H1 (cell line): ENCODE results near the gene ARHGAP10.

Experiments used
- CBX8 ChIP-seq: fragments of 300-800, 300-1000 bp; sonication (generic); IDR thresholded peaks from 2 replicates; pipeline ENCODE4 v1.7.1; 2016; ENCODE audit warnings: low read depth, low read length, borderline replicate concordance
- FOSL1 ChIP-seq: IDR thresholded peaks from 2 replicates; pipeline ENCODE4 v1.6.1; 2011; ENCODE audit warnings: mild to moderate bottlenecking, low read depth, low read length, moderate library complexity; ENCODE audit not compliant: insufficient read depth
- POLR2AphosphoS5 ChIP-seq: IDR thresholded peaks from 2 replicates; pipeline ENCODE4 v1.6.1; 2011; ENCODE audit warnings: low read depth, low read length
- RBBP5 ChIP-seq: IDR thresholded peaks from 2 replicates; pipeline ENCODE4 v1.7.1; 2012; ENCODE audit warnings: low read depth, mild to moderate bottlenecking, inconsistent platforms, low read length, moderate library complexity, borderline replicate concordance
- RNF2 ChIP-seq: fragments of 200-900, 300-1000 bp; sonication (generic); IDR thresholded peaks from 2 replicates; pipeline ENCODE4 v1.7.1; 2016; ENCODE audit warnings: borderline replicate concordance, low read depth, mild to moderate bottlenecking, antibody characterized with exemption, low read length; ENCODE audit not compliant: poor library complexity, severe bottlenecking; ENCODE audit errors: missing control alignments
- SIN3A ChIP-seq, 2 experiments: IDR thresholded peaks in 1 of 2; conservative IDR thresholded peaks in 1 of 2; 2 replicates each; pipeline ENCODE4 v1.6.1; 2011 to 2012; ENCODE audit warnings: low read length in 2 of 2, improper control_type of control experiment in 1 of 2, low read depth in 1 of 2, mild to moderate bottlenecking in 1 of 2
- SP1 ChIP-seq: IDR thresholded peaks from 2 replicates; pipeline ENCODE4 v1.6.1; 2011; ENCODE audit warnings: low read depth, low read length
- SRF ChIP-seq: IDR thresholded peaks from 2 replicates; pipeline ENCODE4 v1.6.1; 2011; ENCODE audit warnings: mild to moderate bottlenecking, low read depth, low read length, moderate library complexity
- TEAD4 ChIP-seq: IDR thresholded peaks from 2 replicates; pipeline ENCODE4 v1.6.1; 2012; ENCODE audit warnings: low read depth, low read length, inconsistent platforms, mixed read lengths
- TF ChIP-seq, protein P1 (sequence below): IDR thresholded peaks from 2 replicates; pipeline ENCODE4 v1.6.1; 2012; ENCODE audit warnings: inconsistent platforms
- TF ChIP-seq, protein P2 (sequence below): IDR thresholded peaks from 2 replicates; pipeline ENCODE4 v1.6.1; 2011; ENCODE audit warnings: low read depth, mild to moderate bottlenecking, low read length; ENCODE audit not compliant: insufficient read depth
- TF ChIP-seq, protein P3 (sequence below), 3 experiments: IDR thresholded peaks; 1 replicate in 2 of 3; 2 replicates in 1 of 3; pipeline versions ENCODE4 v1.5.1 to v1.6.1; 2011; ENCODE audit warnings: low read length in 3 of 3, mild to moderate bottlenecking in 3 of 3, inconsistent platforms in 2 of 3, low read depth in 1 of 3, moderate library complexity in 1 of 3; ENCODE audit not compliant: insufficient read depth in 1 of 3; ENCODE audit errors: control extremely low read depth in 1 of 3

DNA sequence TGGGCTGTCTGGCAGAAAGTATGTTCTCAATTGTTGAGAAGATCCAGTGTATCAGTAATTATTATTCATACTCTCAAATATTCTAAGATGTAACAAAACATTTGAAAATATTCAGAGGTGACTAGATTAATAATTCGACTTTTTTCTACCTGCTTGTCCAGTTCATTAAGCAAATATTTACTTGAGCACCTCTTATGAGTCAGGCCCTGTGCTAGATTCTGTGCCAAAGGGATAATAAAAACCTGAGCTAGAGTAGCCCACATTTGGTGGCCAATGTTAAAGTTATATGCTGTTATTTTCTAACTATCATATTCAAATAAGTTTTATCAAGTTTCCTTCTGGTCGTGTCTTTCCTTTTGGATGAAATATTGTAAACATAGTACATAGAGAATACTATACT is 58.5 kb downstream of the ARHGAP10 start:
- no peak for TF ChIP-seq CBX8
- TF ChIP-seq SRF, result no peak
- TF ChIP-seq SIN3A (conservative IDR thresholded peaks at IDR 0.05 in 1 of 2, IDR thresholded peaks at IDR 0.05 in 1 of 2; ENCODE audit: low read depth in 1 of 2, low read length in 2 of 2), result no peak
- TF ChIP-seq, protein P1, sequence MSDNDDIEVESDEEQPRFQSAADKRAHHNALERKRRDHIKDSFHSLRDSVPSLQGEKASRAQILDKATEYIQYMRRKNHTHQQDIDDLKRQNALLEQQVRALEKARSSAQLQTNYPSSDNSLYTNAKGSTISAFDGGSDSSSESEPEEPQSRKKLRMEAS, result no peak
- TF ChIP-seq TEAD4, result no peak
- TF ChIP-seq, protein P2, sequence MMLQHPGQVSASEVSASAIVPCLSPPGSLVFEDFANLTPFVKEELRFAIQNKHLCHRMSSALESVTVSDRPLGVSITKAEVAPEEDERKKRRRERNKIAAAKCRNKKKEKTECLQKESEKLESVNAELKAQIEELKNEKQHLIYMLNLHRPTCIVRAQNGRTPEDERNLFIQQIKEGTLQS, result no peak
- TF ChIP-seq, protein P3, sequence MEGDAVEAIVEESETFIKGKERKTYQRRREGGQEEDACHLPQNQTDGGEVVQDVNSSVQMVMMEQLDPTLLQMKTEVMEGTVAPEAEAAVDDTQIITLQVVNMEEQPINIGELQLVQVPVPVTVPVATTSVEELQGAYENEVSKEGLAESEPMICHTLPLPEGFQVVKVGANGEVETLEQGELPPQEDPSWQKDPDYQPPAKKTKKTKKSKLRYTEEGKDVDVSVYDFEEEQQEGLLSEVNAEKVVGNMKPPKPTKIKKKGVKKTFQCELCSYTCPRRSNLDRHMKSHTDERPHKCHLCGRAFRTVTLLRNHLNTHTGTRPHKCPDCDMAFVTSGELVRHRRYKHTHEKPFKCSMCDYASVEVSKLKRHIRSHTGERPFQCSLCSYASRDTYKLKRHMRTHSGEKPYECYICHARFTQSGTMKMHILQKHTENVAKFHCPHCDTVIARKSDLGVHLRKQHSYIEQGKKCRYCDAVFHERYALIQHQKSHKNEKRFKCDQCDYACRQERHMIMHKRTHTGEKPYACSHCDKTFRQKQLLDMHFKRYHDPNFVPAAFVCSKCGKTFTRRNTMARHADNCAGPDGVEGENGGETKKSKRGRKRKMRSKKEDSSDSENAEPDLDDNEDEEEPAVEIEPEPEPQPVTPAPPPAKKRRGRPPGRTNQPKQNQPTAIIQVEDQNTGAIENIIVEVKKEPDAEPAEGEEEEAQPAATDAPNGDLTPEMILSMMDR (IDR thresholded peaks at IDR 0.05; ENCODE audit: control extremely low read depth in 1 of 3, insufficient read depth in 1 of 3, low read depth in 1 of 3, low read length in 3 of 3), result no peak
- no peak for TF ChIP-seq POLR2AphosphoS5
- no peak for TF ChIP-seq SP1
- no peak for TF ChIP-seq FOSL1
- TF ChIP-seq RBBP5, result no peak
- no peak for TF ChIP-seq RNF2
